Epithelial cell of esophagus (primary cell): ENCODE data around the gene RPL13A.

ENCODE experiments used
- DNase-seq: peaks from one replicate; pipeline ENCODE4 v3.0.0; 2010; ENCODE audit warnings: low read depth
- H3K4me3 ChIP-seq: 2 replicates; pipeline ENCODE4 v1.5.1; 2011; ENCODE audit warnings: mild to moderate bottlenecking, low read length, control low read depth
- CTCF ChIP-seq: IDR thresholded peaks from 2 replicates; pipeline ENCODE4 v1.5.1; 2011; ENCODE audit warnings: low read depth, mild to moderate bottlenecking, low read length, control low read depth, inconsistent platforms; ENCODE audit not compliant: insufficient read depth; ENCODE audit errors: missing control alignments

RPL13A gene

GRCh38 chr19:49474542-49474924 is 12.9 kb upstream of the RPL13A start:
- TF ChIP-seq CTCF: no peak
- no peak for DNase-seq
- peak overlapping the region; percentile 62 for H3K4me3 ChIP-seq

GRCh38 chr19:49475191-49475917 is 12.1 kb upstream of the RPL13A start:
- H3K4me3 ChIP-seq: no peak overlapping the region
- no peak for TF ChIP-seq CTCF
- no peak for DNase-seq

- no peak overlapping the region for H3K4me3 ChIP-seq
- TF ChIP-seq CTCF: peak; percentile 61
- DNase-seq: peak; percentile 54
These were observed 11.2 kb upstream of the RPL13A start for GRCh38 chr19:49475995-49476880.

GRCh38 chr19:49479975-49480628 is 7.3 kb upstream of the RPL13A start:
- TF ChIP-seq CTCF: no peak
- H3K4me3 ChIP-seq: no peak overlapping the region
- DNase-seq: no peak

GRCh38 chr19:49481020-49481683 is 6.3 kb upstream of the RPL13A start:
- H3K4me3 ChIP-seq: no peak overlapping the region
- DNase-seq: no peak
- TF ChIP-seq CTCF: no peak

- H3K4me3 ChIP-seq: no peak overlapping the region
- no peak for DNase-seq
- no peak for TF ChIP-seq CTCF
These were observed 1.2 kb upstream of the RPL13A start for GRCh38 chr19:49486232-49486631.
